Astrocyte (in vitro differentiated cells and primary cell): Measurements from ENCODE around the gene NID2.

Source experiments
- EZH2 ChIP-seq: IDR thresholded peaks from 2 replicates; pipeline ENCODE4 v1.6.1; 2012; ENCODE audit warnings: mild to moderate bottlenecking, low read length, inconsistent platforms; ENCODE audit not compliant: insufficient read depth
- TF ChIP-seq, protein P1 (sequence below): IDR thresholded peaks from 2 replicates; pipeline ENCODE4 v1.5.1; 2011; ENCODE audit warnings: low read depth, mild to moderate bottlenecking, inconsistent platforms, low read length, moderate library complexity; ENCODE audit not compliant: insufficient read depth

DNA sequence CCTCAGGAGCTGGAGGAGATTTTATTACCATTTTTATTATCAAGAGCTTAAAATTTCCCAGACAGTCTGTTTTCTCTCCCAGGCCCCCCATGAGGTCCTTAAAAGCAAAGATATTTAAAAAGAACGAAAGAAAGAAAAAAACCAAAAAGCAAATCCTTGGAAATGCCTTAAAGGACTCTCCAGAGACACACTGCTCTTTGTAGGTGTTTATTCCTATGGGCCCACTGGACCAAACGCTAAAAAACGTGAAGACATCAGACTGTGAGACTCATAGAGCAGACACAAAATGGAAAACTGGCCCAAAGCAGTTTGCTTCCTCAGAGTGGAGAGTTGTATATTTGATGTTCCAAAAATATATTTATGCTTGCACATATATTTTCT is 1.2 kb upstream of the NID2 start:
- no peak for TF ChIP-seq EZH2
- TF ChIP-seq, protein P1, sequence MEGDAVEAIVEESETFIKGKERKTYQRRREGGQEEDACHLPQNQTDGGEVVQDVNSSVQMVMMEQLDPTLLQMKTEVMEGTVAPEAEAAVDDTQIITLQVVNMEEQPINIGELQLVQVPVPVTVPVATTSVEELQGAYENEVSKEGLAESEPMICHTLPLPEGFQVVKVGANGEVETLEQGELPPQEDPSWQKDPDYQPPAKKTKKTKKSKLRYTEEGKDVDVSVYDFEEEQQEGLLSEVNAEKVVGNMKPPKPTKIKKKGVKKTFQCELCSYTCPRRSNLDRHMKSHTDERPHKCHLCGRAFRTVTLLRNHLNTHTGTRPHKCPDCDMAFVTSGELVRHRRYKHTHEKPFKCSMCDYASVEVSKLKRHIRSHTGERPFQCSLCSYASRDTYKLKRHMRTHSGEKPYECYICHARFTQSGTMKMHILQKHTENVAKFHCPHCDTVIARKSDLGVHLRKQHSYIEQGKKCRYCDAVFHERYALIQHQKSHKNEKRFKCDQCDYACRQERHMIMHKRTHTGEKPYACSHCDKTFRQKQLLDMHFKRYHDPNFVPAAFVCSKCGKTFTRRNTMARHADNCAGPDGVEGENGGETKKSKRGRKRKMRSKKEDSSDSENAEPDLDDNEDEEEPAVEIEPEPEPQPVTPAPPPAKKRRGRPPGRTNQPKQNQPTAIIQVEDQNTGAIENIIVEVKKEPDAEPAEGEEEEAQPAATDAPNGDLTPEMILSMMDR: no peak
